Heart left ventricle (tissue), 16 donors: ENCODE measurements around the gene CR2. TPM values are rescaled to one million over a fixed set of nuclear protein-coding genes. Genes with fewer than 3 reads are reported as not detected.
"Not testable (repeated sequence)": the region's sequence is repeated elsewhere in the genome, so short reads cannot be mapped to it uniquely, and the experiment has no call there.

ENCODE experiments used
- ATAC-seq, 4 donors: fragments of 200-7000 bp; cut with Tn5 transposase; one replicate each; pipeline ENCODE4 v1.9.1; 2020 to 2022; ENCODE audit warnings: moderate library complexity in 4 of 4, mild to moderate bottlenecking in 3 of 4, moderate number of reproducible peaks in 1 of 4
- DNase-seq, 5 donors: peaks; one replicate each; pipeline ENCODE4 v3.0.0-alpha.2; 2020
- H3K27ac ChIP-seq, 12 donors: fragments of 200-600 bp; sonication (generic) in 4 of 12; one replicate each; pipeline versions ENCODE4 v1.5.0 to v1.8.0; 2016 to 2022; ENCODE audit warnings: mild to moderate bottlenecking in 2 of 12
- H3K27me3 ChIP-seq, 9 donors: fragments of 200-600 bp; sonication (generic) in 2 of 9; one replicate each; pipeline versions ENCODE4 v1.5.1 to v1.8.0; 2016 to 2022; ENCODE audit warnings: mild to moderate bottlenecking in 3 of 9
- H3K36me3 ChIP-seq, 9 donors: fragments of 200-600 bp; sonication (generic) in 2 of 9; one replicate each; pipeline versions ENCODE4 v1.5.0 to v1.8.0; 2018 to 2022; ENCODE audit warnings: mild to moderate bottlenecking in 2 of 9
- H3K4me1 ChIP-seq, 12 donors: fragments of 200-600 bp; sonication (generic) in 4 of 12; one replicate each; pipeline versions ENCODE4 v1.5.0 to v1.8.0; 2016 to 2022; ENCODE audit warnings: mild to moderate bottlenecking in 3 of 12
- H3K4me3 ChIP-seq, 12 donors: fragments of 200-600 bp; sonication (generic) in 4 of 12; one replicate each; pipeline versions ENCODE4 v1.5.0 to v1.8.0; 2017 to 2022; ENCODE audit warnings: mild to moderate bottlenecking in 9 of 12, moderate library complexity in 4 of 12
- H3K9me3 ChIP-seq, 12 donors: fragments of 200-600 bp; sonication (generic) in 4 of 12; one replicate each; pipeline versions ENCODE4 v1.5.0 to v1.8.0; 2016 to 2022; ENCODE audit warnings: mild to moderate bottlenecking in 1 of 12
- CTCF ChIP-seq, 12 donors: fragments of 200-600 bp; sonication (generic) in 4 of 12; IDR thresholded peaks; one replicate each; pipeline versions ENCODE4 v1.5.0 to v1.8.0; 2018 to 2022; ENCODE audit warnings: antibody characterized with exemption in 12 of 12, mild to moderate bottlenecking in 5 of 12
- POLR2A ChIP-seq, 2 donors: fragments of 450-650 bp; IDR thresholded peaks; one replicate each; pipeline ENCODE4 v1.6.1; 2017; ENCODE audit warnings: antibody characterized with exemption in 2 of 2, mild to moderate bottlenecking in 2 of 2, moderate library complexity in 2 of 2
- WGBS, 4 donors: extraction: QIAGEN DNeasy Blood & Tissue Kit in 2 of 4; methylation state at CpG; one replicate each; pipeline versions ENCODE4 v1.1.5 to v1.1.7; 2013 to 2018; 5-methylcytosine and 5-hydroxymethylcytosine counted together
- intact Hi-C, 10 donors: fragments of 100-400 bp; cut with DNase I; formaldehyde crosslinking; loops; one replicate each; pipeline versions ENCODE4 v1.11.1 to v1.14.2; 2022
- polyA plus RNA-seq, 2 donors: library from polyadenylated mRNA; stranded (reverse); fragments of 200-250 nt; gene quantifications; one replicate each; pipeline ENCODE4 v1.2.3, GENCODE V29; 2013
- total RNA-seq, 9 donors: library from RNA; depleted of rRNA in 2 of 9; stranded (reverse); fragments of >200 nt in 2 of 9; fragmentation: NEBNext Ultra II Directional in 3 of 9; extraction: Animal tissue kit (Norgen Biotek cat#: 25700) in 3 of 9; gene quantifications; one replicate each; pipeline versions ENCODE4 v1.1.0 to v1.2.4, GENCODE V29; 2016 to 2023
- donor health status: ischemic (EF 13 %, LVEDD 7.1; RV severe dilation, severe dysfunction).
- donor health status: healthy with polysubstance abuse.
- donor health status: DM: no; HTN: yes; CAD: no.
- donor health status: DM: no; HTN: no; CAD: no.
- donor health status: ischemic (EF 25% LVEDD 6.9; RV normal size, moderate dysfunction).
- donor health status: ischemic (EF 25% LVEDD 5.7; RV mildly dilated, moderate dysfunction).
- donor health status: healthy.
- donor health status: DM: yes; HTN: yes; CAD: no.
- donor health status: ischemic (EF 35%, LVEDD 5.7; RV mildly dilated, moderate dysfunction).
- donor health status: nonischemic (EF 11% LVEDD 7.7; RV severe dilation, severe dysfunction).
- donor health status: DM: yes; HTN: yes; CAD: no.
- donor health status: PGD.
- donor health status: ischemic (EF 29% LVEDD 5.4; RV normal size, mild dysfunction).
- donor health status: nonischemic (EF 23%, LVEDD 6.1; RV moderate dilation, normal function).

CR2 gene
- total and polyA plus RNA-seq, 11 donors, result 0.03 to 0.09 TPM; not detected in 9

GRCh38 chr1:207519505-207520399 lies 65.6 kb downstream of the CR2 start:
- no peaks in the 10 kb centered on the region for H3K36me3 ChIP-seq
- intact Hi-C loops, result no loop called here
- H3K4me3 ChIP-seq, result no peak overlapping the region
- 71 to 80% (median 78%) methylated on average over 23 of the region's 23 CpGs for WGBS, 4 donors
- TF ChIP-seq POLR2A (IDR thresholded peaks at IDR 0.05), result no peak
- TF ChIP-seq CTCF (IDR thresholded peaks at IDR 0.05), result no peak
- H3K27me3 ChIP-seq, result peaks cover 0 to 3% (median 0%) of the 10 kb centered on the region in 9 donors
- H3K9me3 ChIP-seq, result peaks cover 0 to 5% (median 0%) of the 10 kb centered on the region in 12 donors
- ATAC-seq (no peak), DNase-seq (no peak)
- H3K4me1 ChIP-seq, result no peaks in the 10 kb centered on the region
- no peak overlapping the region for H3K27ac ChIP-seq

- H3K27me3 ChIP-seq, ATAC-seq, H3K4me1 ChIP-seq, H3K9me3 ChIP-seq, DNase-seq, H3K27ac ChIP-seq, H3K36me3 ChIP-seq, intact Hi-C loops, H3K4me3 ChIP-seq: not testable (repeated sequence)
- 80 to 93% (median 87%) methylated on average over 10 of the region's 10 CpGs for WGBS, 4 donors
Observed at GRCh38 chr1:207520400-207521345, 66.5 kb downstream of the CR2 start.

- H3K4me1 ChIP-seq, H3K9me3 ChIP-seq, H3K4me3 ChIP-seq, H3K27ac ChIP-seq, H3K27me3 ChIP-seq, intact Hi-C loops, H3K36me3 ChIP-seq: not testable (repeated sequence)
- DNase-seq, result peak in 1 of 5 donors; percentile 29
- peak in 3 of 4 donors; percentile 39 to 60 (median 41) for ATAC-seq
- WGBS, 4 donors, result 71 to 100% (median 75%) methylated on average over 1 to 3 of the region's 3 CpGs; no CpG with 5 or more reads in 1 of the 4 donors
Observed at GRCh38 chr1:207525239-207525638, 71.1 kb downstream of the CR2 start.

GRCh38 chr1:207528401-207528800 lies 74.3 kb downstream of the CR2 start:
- DNase-seq, H3K9me3 ChIP-seq, ATAC-seq, intact Hi-C loops, H3K27me3 ChIP-seq, H3K27ac ChIP-seq, H3K4me1 ChIP-seq, H3K4me3 ChIP-seq, H3K36me3 ChIP-seq: not testable (repeated sequence)
- WGBS, 4 donors, result no CpG with 5 or more reads among the region's 1 CpG

GRCh38 chr1:207536263-207536662 lies 82.1 kb downstream of the CR2 start:
- H3K4me3 ChIP-seq, intact Hi-C loops, H3K4me1 ChIP-seq, ATAC-seq, H3K36me3 ChIP-seq, H3K27me3 ChIP-seq, H3K27ac ChIP-seq, DNase-seq, H3K9me3 ChIP-seq: not testable (repeated sequence)
- WGBS, 4 donors, result no CpG with 5 or more reads among the region's 5 CpGs

Other genes with a start within 250 kb of the CR2 start
- 100 to 1,000 TPM in 4 of 9 donors, 10 to 100 TPM in 5; 68.8 to 149 (median 91.2) TPM for gene CD55, start 132.7 kb upstream of the CR2 start, total RNA-seq
- gene CD55, start 132.7 kb upstream of the CR2 start, polyA plus RNA-seq, result 100 to 1,000 TPM in 1 of 2 donors, 10 to 100 TPM in 1; 28.6 to 130 TPM
- gene CR1, start 41.8 kb downstream of the CR2 start, total RNA-seq, result 10 to 100 TPM in 2 of 9 donors, 1 to 10 TPM in 5, under 1 TPM in 2; 0.69 to 43.0 (median 1.9) TPM
- under 1 TPM; 0.19 to 0.35 TPM for gene CR1, start 41.8 kb downstream of the CR2 start, polyA plus RNA-seq
- 1 to 10 TPM in 1 of 9 donors, under 1 TPM in 1, not detected in 7; 0.41 to 1.1 TPM for gene CR1L, start 190.8 kb downstream of the CR2 start, total RNA-seq
- gene CR1L, start 190.8 kb downstream of the CR2 start, polyA plus RNA-seq, result not detected